H4 (cell line): Measurements from ENCODE around the gene OR8B3. TPM values are rescaled to one million over a fixed set of nuclear protein-coding genes. Genes with fewer than 3 reads are reported as not detected.

ENCODE experiments used
- DNase-seq: peaks from one replicate; pipeline ENCODE4 v3.0.0-alpha.2; 2015; ENCODE audit warnings: low spot score
- total RNA-seq: library from RNA; depleted of rRNA; stranded (reverse); fragments of >200 nt; shearing (Covaris generic); gene quantifications from 2 replicates; pipeline ENCODE4 v1.2.3, GENCODE V29; 2014; rRNA removed

The OR8B3 gene
- total RNA-seq, 1 experiment from 2014 or later = not detected

- DNase-seq = no peak
Measured at GRCh38 chr11:124359566-124359965, 39.3 kb downstream of the OR8B3 start.

- no peak for DNase-seq
Measured at GRCh38 chr11:124346311-124346955, 52.4 kb downstream of the OR8B3 start.

Other genes with a start within 250 kb of the OR8B3 start
- gene OR10D3, start 215.7 kb downstream of the OR8B3 start, total RNA-seq = not detected in 2 replicates
- not detected in 2 replicates for gene OR8G1, start 157.9 kb downstream of the OR8B3 start, total RNA-seq
- not detected in 2 replicates for gene OR8G5, start 142.6 kb downstream of the OR8B3 start, total RNA-seq
- not detected in 2 replicates for gene OR8D1, start 85.1 kb downstream of the OR8B3 start, total RNA-seq
- gene OR8D2, start 78.8 kb downstream of the OR8B3 start, total RNA-seq = not detected in 2 replicates
- not detected in 2 replicates for gene OR8B2, start 14.5 kb downstream of the OR8B3 start, total RNA-seq
- gene OR8B4, start 25.8 kb upstream of the OR8B3 start, total RNA-seq = not detected in 2 replicates
- gene OR8B8, start 46.7 kb upstream of the OR8B3 start, total RNA-seq = not detected in 2 replicates
- not detected in 2 replicates for gene OR8B12, start 144.6 kb upstream of the OR8B3 start, total RNA-seq
- gene OR8A1, start 171.0 kb upstream of the OR8B3 start, total RNA-seq = not detected in 2 replicates
- gene PANX3, start 212.4 kb upstream of the OR8B3 start, total RNA-seq = not detected in 2 replicates
- gene TBRG1, start 223.8 kb upstream of the OR8B3 start, total RNA-seq = 22.8 and 24.8 TPM in 2 replicates